H1 (cell line): ENCODE data around the gene ZNF516. TPM values are rescaled to one million over a fixed set of nuclear protein-coding genes. Genes with fewer than 3 reads are reported as not detected.

Source experiments
- CTBP2 ChIP-seq: IDR thresholded peaks from 2 replicates; pipeline ENCODE4 v1.7.0; 2011; ENCODE audit warnings: borderline replicate concordance, mild to moderate bottlenecking, moderate library complexity, mixed read lengths, low read length; ENCODE audit not compliant: insufficient read depth, insufficient read length
- NANOG ChIP-seq: IDR thresholded peaks from 2 replicates; pipeline ENCODE4 v1.6.1; 2011; ENCODE audit warnings: low read length, low read depth, mild to moderate bottlenecking, inconsistent platforms; ENCODE audit not compliant: insufficient read depth, poor library complexity, severe bottlenecking
- NRF1 ChIP-seq: IDR thresholded peaks from 2 replicates; pipeline ENCODE4 v1.6.1; 2011; ENCODE audit warnings: mild to moderate bottlenecking, low read depth, low read length, improper control_type of control experiment
- RBBP5 ChIP-seq: IDR thresholded peaks from 2 replicates; pipeline ENCODE4 v1.7.1; 2012; ENCODE audit warnings: low read depth, mild to moderate bottlenecking, inconsistent platforms, low read length, moderate library complexity, borderline replicate concordance
- SIX5 ChIP-seq: IDR thresholded peaks from 2 replicates; pipeline ENCODE4 v1.6.1; 2011; ENCODE audit warnings: mild to moderate bottlenecking, low read depth, low read length
- TEAD4 ChIP-seq: IDR thresholded peaks from 2 replicates; pipeline ENCODE4 v1.6.1; 2012; ENCODE audit warnings: low read depth, low read length, inconsistent platforms, mixed read lengths
- polyA plus RNA-seq, 7 experiments: library from polyadenylated mRNA; depleted of rRNA in 3 of 7; stranded (reverse) in 5 of 7; unstranded in 2 of 7; fragments of >200 nt in 5 of 7; fragments of 200-250 nt in 2 of 7; gene quantifications; 1 replicate in 5 of 7; 2 replicates in 1 of 7; 4 replicates in 1 of 7; pipeline versions ENCODE4 v1.2.1 to v1.2.3, GENCODE V29; 2011 to 2013; ENCODE audit warnings: missing spikeins in 2 of 7, mixed read lengths in 2 of 7
- total RNA-seq: library from RNA; stranded (reverse); fragmentation: NEBNext Ultra II Directional; extraction: Animal tissue kit (Norgen Biotek cat#: 25700); gene quantifications from 2 replicates; pipeline ENCODE4 v1.2.1, GENCODE V29; 2021
- TF ChIP-seq, protein P1 (sequence below): IDR thresholded peaks from 2 replicates; pipeline ENCODE4 v1.6.1; 2012; ENCODE audit warnings: inconsistent platforms

The ZNF516 gene
- total and polyA plus RNA-seq, 2 of the 8 experiments (the other 6 are each of a cell fraction or from before 2014, with no cell fraction given): 7.3 to 17.0 TPM

DNA sequence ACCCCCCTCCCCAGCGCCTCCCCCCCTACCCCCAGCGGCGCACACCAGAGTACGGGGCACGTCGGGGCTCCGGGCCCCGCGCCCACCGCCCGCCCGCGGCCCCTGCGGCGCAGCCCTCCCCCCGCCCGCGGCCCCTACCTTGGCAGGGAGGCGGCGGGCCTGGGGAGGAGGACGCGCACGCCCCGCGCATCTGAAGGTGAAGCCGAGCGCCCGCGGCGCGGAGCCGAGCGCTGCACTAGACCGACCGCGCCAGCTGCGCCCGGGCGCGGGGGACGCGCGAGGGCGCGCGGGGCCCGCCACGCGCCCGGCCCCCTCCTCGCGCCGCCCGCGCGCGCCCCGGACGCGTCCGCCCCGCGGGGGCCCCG lies at the start of gene ZNF516 (continued):
- TF ChIP-seq CTBP2 (no peak), RBBP5 (no peak), TEAD4 (no peak), NRF1 (no peak), NANOG (no peak), SIX5 (no peak)
- TF ChIP-seq, protein P1, sequence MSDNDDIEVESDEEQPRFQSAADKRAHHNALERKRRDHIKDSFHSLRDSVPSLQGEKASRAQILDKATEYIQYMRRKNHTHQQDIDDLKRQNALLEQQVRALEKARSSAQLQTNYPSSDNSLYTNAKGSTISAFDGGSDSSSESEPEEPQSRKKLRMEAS: no peak
